Thoracic aorta (tissue), 2 donors: ENCODE results near the gene KCNQ5. TPM values are rescaled to one million over a fixed set of nuclear protein-coding genes. Genes with fewer than 3 reads are reported as not detected.
"Not testable (repeated sequence)": the region's sequence is repeated elsewhere in the genome, so short reads cannot be mapped to it uniquely, and the experiment has no call there.

ENCODE experiments used
- ATAC-seq: fragments of 150-250 bp; one replicate; pipeline ENCODE4 v1.8.0; 2017; ENCODE audit warnings: low read depth; ENCODE audit not compliant: insufficient number of reproducible peaks, low FRiP score
- DNase-seq: peaks from one replicate; pipeline ENCODE4 v3.0.0-alpha.2; 2020; ENCODE audit warnings: low spot score
- H3K27ac ChIP-seq, 2 donors: fragments of 200-600 bp; sonication (generic); 1 replicate in 1 of 2; 2 replicates in 1 of 2; pipeline ENCODE4 v1.5.1; 2016; ENCODE audit warnings: mild to moderate bottlenecking in 2 of 2, moderate library complexity in 2 of 2
- H3K27me3 ChIP-seq: fragments of 200-600 bp; sonication (generic); replicated peaks from 2 replicates; pipeline ENCODE4 v1.6.0; 2016; ENCODE audit warnings: mild to moderate bottlenecking; ENCODE audit not compliant: insufficient read depth
- H3K36me3 ChIP-seq: fragments of 200-600 bp; sonication (generic); one replicate; pipeline ENCODE4 v1.5.1; 2016
- H3K4me1 ChIP-seq, 2 donors: fragments of 200-600 bp; sonication (generic); 1 replicate in 1 of 2; 2 replicates in 1 of 2; pipeline versions ENCODE4 v1.5.1 to v1.6.0; 2016; ENCODE audit warnings: low read depth in 2 of 2, mild to moderate bottlenecking in 1 of 2; ENCODE audit not compliant: control insufficient read depth in 1 of 2
- H3K4me3 ChIP-seq: fragments of 200-600 bp; sonication (generic); 2 replicates; pipeline ENCODE4 v1.5.1; 2016; ENCODE audit warnings: mild to moderate bottlenecking
- H3K9me3 ChIP-seq: fragments of 200-600 bp; sonication (generic); 2 replicates; pipeline ENCODE4 v1.5.1; 2016
- CTCF ChIP-seq: fragments of 200-600 bp; sonication (generic); IDR thresholded peaks from one replicate; pipeline ENCODE4 v1.5.1; 2019; ENCODE audit warnings: antibody characterized with exemption
- total RNA-seq, 2 donors: library from RNA; depleted of rRNA; stranded (reverse); fragments of >200 nt; gene quantifications; one replicate each; pipeline versions ENCODE4 v1.1.0 to v1.2.3, GENCODE V29; 2016

Gene KCNQ5
- total RNA-seq, 2 donors from 2014 or later = 7.3 to 8.5 TPM

- DNase-seq (no peak), ATAC-seq (no peak)
- Histone ChIP-seq H3K27me3 (no peaks in the 10 kb centered on the region), H3K4me1 (no peaks in the 10 kb centered on the region), H3K9me3 (no peaks in the 10 kb centered on the region), H3K27ac (no peak overlapping the region), H3K4me3 (no peak overlapping the region), H3K36me3 (no peaks in the 10 kb centered on the region)
- no peak for TF ChIP-seq CTCF
These were observed 264.3 kb downstream of the KCNQ5 start for GRCh38 chr6:72886170-72886569.

- no peaks in the 10 kb centered on the region for H3K9me3 ChIP-seq
- no peak overlapping the region for H3K27ac ChIP-seq
- no peak overlapping the region for H3K4me3 ChIP-seq
- no peak for ATAC-seq
- no peaks in the 10 kb centered on the region for H3K27me3 ChIP-seq
- no peak for DNase-seq
- no peak for TF ChIP-seq CTCF
- no peaks in the 10 kb centered on the region for H3K4me1 ChIP-seq
- no peaks in the 10 kb centered on the region for H3K36me3 ChIP-seq
These were observed 268.4 kb downstream of the KCNQ5 start for GRCh38 chr6:72890233-72890632.

- no peak overlapping the region for H3K4me3 ChIP-seq
- H3K27me3 ChIP-seq = no peaks in the 10 kb centered on the region
- no peaks in the 10 kb centered on the region for H3K9me3 ChIP-seq
- no peak for ATAC-seq
- H3K4me1 ChIP-seq = no peaks in the 10 kb centered on the region
- H3K36me3 ChIP-seq = no peaks in the 10 kb centered on the region
- no peak for TF ChIP-seq CTCF
- H3K27ac ChIP-seq = no peak overlapping the region
- DNase-seq = no peak
These were observed 268.8 kb downstream of the KCNQ5 start for GRCh38 chr6:72890671-72891070.

GRCh38 chr6:72892901-72893300 lies 271.0 kb downstream of the KCNQ5 start:
- H3K36me3 ChIP-seq = no peaks in the 10 kb centered on the region
- no peaks in the 10 kb centered on the region for H3K4me1 ChIP-seq
- H3K27ac ChIP-seq = no peak overlapping the region
- H3K27me3 ChIP-seq = no peaks in the 10 kb centered on the region
- no peak for DNase-seq
- no peak for ATAC-seq
- no peak overlapping the region for H3K4me3 ChIP-seq
- no peak for TF ChIP-seq CTCF
- no peaks in the 10 kb centered on the region for H3K9me3 ChIP-seq

GRCh38 chr6:72894091-72894490 lies 272.2 kb downstream of the KCNQ5 start:
- no peak for DNase-seq
- ATAC-seq = no peak
- Histone ChIP-seq H3K4me3 (no peak overlapping the region), H3K36me3 (no peaks in the 10 kb centered on the region), H3K9me3 (no peaks in the 10 kb centered on the region), H3K4me1 (no peaks in the 10 kb centered on the region), H3K27ac (no peak overlapping the region), H3K27me3 (no peaks in the 10 kb centered on the region)
- no peak for TF ChIP-seq CTCF

GRCh38 chr6:72898313-72898712 lies 276.4 kb downstream of the KCNQ5 start:
- H3K4me3 ChIP-seq, DNase-seq, ATAC-seq, H3K27ac ChIP-seq, H3K9me3 ChIP-seq, H3K4me1 ChIP-seq, H3K27me3 ChIP-seq, H3K36me3 ChIP-seq: not testable (repeated sequence)
